ENCODE results near the gene DSCAML1. TPM values are rescaled to one million over a fixed set of nuclear protein-coding genes. Genes with fewer than 3 reads are reported as not detected.

The DSCAML1 gene
- total RNA-seq, 4 donors from 2014 or later, result 0.54 to 1.8 (median 0.99) TPM

DNA sequence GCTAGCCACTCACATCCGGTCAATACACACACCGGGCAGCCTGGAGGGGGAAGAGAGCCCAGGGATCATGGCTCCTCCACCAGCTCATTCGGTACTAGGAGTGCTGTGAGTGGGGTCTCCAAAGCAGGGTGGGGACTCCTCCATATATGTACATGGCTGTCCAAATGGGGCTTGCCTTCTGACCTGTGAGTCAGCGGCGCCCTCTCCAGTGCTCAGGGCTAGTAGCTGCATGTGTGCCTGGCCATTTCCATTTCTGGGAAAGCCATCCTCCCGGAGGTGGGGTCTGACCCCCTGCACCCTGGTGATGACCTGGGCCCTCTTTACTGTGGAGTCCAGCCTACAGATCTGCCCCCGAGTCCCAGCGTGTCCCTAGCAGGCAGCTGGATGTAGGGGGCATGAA is 287.5 kb downstream of the DSCAML1 start:
- WGBS, 2 donors, result 85 to 97% methylated on average over 5 to 7 of the region's 8 CpGs
- DNase-seq, result no peak

DNA sequence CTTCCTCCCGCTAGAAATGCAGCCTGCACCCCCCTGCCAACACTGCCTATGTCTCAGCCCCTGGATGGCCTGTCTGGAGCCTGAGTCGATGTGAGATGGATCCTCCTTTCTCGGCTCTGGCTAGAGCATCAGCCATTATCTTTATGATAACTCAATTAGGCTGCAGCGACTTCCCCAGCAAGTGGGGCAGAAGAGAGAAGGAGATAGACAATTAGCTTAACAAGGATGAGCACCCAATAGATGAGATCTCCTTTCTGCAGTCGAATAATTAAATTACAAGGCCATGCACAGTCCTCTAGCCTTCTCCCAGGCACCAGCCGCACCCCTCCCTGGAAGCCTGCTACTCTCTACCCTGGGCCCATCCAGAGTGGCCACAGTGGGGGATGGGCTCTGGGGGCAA is 290.0 kb downstream of the DSCAML1 start:
- Histone ChIP-seq H3K36me3 (no peaks in the 10 kb centered on the region), H3K4me3 (replicated peaks in 1 of 3) (no peak overlapping the region), H3K27ac (no peak overlapping the region), H3K4me1 (peaks cover 9 to 14% of the 10 kb centered on the region in 2 donors), H3K9me3 (no peaks in the 10 kb centered on the region), H3K27me3 (no peaks in the 10 kb centered on the region)
- intact Hi-C loops (cut with DNase I), result no loop called here
- WGBS, 2 donors, result 94 to 97% methylated on average over 3 to 6 of the region's 6 CpGs
- DNase-seq, result no peak
- TF ChIP-seq, protein P1, sequence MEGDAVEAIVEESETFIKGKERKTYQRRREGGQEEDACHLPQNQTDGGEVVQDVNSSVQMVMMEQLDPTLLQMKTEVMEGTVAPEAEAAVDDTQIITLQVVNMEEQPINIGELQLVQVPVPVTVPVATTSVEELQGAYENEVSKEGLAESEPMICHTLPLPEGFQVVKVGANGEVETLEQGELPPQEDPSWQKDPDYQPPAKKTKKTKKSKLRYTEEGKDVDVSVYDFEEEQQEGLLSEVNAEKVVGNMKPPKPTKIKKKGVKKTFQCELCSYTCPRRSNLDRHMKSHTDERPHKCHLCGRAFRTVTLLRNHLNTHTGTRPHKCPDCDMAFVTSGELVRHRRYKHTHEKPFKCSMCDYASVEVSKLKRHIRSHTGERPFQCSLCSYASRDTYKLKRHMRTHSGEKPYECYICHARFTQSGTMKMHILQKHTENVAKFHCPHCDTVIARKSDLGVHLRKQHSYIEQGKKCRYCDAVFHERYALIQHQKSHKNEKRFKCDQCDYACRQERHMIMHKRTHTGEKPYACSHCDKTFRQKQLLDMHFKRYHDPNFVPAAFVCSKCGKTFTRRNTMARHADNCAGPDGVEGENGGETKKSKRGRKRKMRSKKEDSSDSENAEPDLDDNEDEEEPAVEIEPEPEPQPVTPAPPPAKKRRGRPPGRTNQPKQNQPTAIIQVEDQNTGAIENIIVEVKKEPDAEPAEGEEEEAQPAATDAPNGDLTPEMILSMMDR (IDR thresholded peaks at IDR 0.05), result no peak
- TF ChIP-seq POLR2A (IDR thresholded peaks at IDR 0.05), result no peak

More for the DNA sequence above, 287.5 kb downstream of the DSCAML1 start:
- TF ChIP-seq, protein P1 (IDR thresholded peaks at IDR 0.05), result no peak
- TF ChIP-seq POLR2A (IDR thresholded peaks at IDR 0.05), result no peak
- peaks cover 18 to 26% of the 10 kb centered on the region in 2 donors for H3K4me1 ChIP-seq
- H3K36me3 ChIP-seq, result no peaks in the 10 kb centered on the region
- intact Hi-C loops (cut with DNase I), result no loop called here
- H3K9me3 ChIP-seq, result no peaks in the 10 kb centered on the region
- H3K27ac ChIP-seq, result no peak overlapping the region
- H3K4me3 ChIP-seq (replicated peaks in 1 of 3), result no peak overlapping the region
- H3K27me3 ChIP-seq, result no peaks in the 10 kb centered on the region

DNA sequence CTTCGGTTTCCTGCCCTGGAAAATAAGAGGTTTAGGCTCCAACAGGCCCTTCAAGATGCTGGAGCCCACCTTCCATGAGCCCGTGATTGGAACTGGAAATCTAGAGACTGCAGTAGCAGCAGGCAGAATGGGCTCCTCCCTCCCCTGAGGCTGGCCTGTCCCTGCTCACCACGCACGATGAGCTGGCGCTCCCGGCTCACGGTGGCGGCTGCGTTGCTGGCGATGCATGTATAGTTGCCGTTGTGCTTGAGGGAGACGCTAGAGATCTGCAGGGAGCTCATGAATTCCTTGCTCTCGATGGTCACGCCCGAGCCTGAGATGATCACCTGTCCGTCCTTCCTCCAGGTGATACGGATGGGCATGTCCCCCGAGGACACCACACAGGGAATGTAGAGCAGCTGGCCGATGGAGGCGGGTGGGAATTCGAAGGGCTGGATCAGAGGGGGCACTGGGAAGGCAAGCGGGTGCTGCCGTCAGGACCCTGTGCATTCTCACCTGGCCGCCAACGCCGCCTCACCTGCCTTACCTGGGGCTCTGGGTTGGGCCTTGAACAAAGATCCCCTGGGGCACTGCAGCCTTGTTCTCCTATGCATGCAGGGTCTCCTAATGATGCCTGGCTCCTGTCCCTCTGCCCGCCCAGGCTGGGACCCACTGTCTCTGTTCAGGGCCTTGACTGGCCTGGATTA is 291.6 kb downstream of the DSCAML1 start:
- intact Hi-C loops (cut with DNase I), result no loop called here

DNA sequence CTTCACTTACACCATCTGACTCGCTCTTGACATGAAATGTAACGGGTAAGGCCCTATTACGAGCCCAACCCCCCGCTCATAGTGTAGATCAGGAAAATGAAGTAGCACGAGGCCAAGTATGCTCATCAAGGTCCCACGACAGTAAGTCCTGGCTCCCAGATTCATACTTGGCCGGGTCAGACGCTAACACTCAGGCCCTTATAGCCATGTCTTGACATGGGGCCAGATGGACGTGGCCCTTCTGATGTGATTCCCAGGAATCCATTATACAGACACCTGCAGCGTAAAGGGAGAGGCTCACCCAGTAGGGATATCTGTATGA is 294.3 kb downstream of the DSCAML1 start:
- Histone ChIP-seq H3K27me3 (no peaks in the 10 kb centered on the region), H3K9me3 (no peaks in the 10 kb centered on the region), H3K4me1 (peaks cover 11 to 19% of the 10 kb centered on the region in 2 donors), H3K4me3 (replicated peaks in 1 of 3) (no peak overlapping the region), H3K36me3 (no peaks in the 10 kb centered on the region), H3K27ac (no peak overlapping the region)
- TF ChIP-seq, protein P1 (IDR thresholded peaks at IDR 0.05), result no peak
- TF ChIP-seq POLR2A (IDR thresholded peaks at IDR 0.05), result no peak
- WGBS, 2 donors, result 82 to 95% methylated on average over 10 of the region's 10 CpGs
- DNase-seq, result no peak
- intact Hi-C loops (cut with DNase I), result no loop called here

More for the DNA sequence above, 291.6 kb downstream of the DSCAML1 start:
- Histone ChIP-seq H3K27me3 (no peaks in the 10 kb centered on the region), H3K27ac (no peak overlapping the region), H3K4me1 (no peaks in the 10 kb centered on the region), H3K36me3 (no peaks in the 10 kb centered on the region), H3K4me3 (replicated peaks in 1 of 3) (no peak overlapping the region), H3K9me3 (no peaks in the 10 kb centered on the region)
- WGBS, 2 donors, result 85 to 95% methylated on average over 27 of the region's 27 CpGs
- no peak for DNase-seq
- no peak for TF ChIP-seq POLR2A (IDR thresholded peaks at IDR 0.05)

DNA sequence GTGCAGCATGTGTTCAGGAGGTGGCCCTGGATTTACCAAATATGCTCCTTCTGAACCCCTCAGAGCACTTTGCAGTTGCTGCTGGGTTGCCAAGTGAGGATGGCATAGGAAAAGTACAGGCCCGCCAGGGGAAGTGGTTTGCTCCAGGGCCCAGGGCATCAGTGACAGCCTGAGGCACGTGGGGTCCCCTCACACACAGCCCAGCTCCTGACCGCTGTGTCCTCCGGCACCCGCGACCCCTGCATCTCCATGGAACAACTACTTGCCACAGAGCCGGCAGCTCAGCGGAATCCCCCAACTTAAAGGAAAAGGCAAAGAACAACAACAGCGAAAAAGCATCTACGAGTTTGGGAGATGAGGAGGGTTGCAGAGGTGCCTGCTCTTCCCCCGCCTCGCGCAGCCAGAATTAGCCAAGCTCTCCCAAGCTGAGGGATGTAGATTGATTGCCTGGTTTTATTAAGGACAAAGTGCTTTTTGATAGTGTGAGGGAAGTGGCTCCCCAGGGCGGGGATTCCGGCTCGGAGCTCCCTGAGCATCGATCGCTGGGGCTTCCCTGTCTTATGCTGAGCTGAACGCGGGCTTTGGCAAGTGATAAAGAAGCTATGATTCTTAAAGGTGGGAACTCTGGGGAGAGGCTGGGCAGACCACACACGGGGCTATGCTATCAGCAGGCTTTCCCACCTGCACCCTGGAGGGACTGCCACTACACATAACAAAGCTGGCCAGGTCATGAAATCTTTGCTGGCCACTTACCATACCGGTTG is 294.8 kb downstream of the DSCAML1 start:
- 82% methylated on average over 21 to 22 of the region's 22 CpGs for WGBS, 2 donors
- TF ChIP-seq, protein P1 (IDR thresholded peaks at IDR 0.05), result no peak
- no peak for TF ChIP-seq POLR2A (IDR thresholded peaks at IDR 0.05)

More for the DNA sequence above, 294.8 kb downstream of the DSCAML1 start:
- Histone ChIP-seq H3K27ac (no peak overlapping the region), H3K36me3 (no peaks in the 10 kb centered on the region), H3K9me3 (no peaks in the 10 kb centered on the region), H3K4me1 (peaks cover 11 to 19% of the 10 kb centered on the region in 2 donors), H3K27me3 (no peaks in the 10 kb centered on the region), H3K4me3 (replicated peaks in 1 of 3) (no peak overlapping the region)
- DNase-seq, result no peak
- intact Hi-C loops (cut with DNase I), result no loop called here
